Measurements from ENCODE around the gene MRNIP. TPM values are rescaled to one million over a fixed set of nuclear protein-coding genes. Genes with fewer than 3 reads are reported as not detected.

Gene MRNIP
- total RNA-seq, 2 experiments from 2014 or later: 20.2 to 21.4 TPM

DNA sequence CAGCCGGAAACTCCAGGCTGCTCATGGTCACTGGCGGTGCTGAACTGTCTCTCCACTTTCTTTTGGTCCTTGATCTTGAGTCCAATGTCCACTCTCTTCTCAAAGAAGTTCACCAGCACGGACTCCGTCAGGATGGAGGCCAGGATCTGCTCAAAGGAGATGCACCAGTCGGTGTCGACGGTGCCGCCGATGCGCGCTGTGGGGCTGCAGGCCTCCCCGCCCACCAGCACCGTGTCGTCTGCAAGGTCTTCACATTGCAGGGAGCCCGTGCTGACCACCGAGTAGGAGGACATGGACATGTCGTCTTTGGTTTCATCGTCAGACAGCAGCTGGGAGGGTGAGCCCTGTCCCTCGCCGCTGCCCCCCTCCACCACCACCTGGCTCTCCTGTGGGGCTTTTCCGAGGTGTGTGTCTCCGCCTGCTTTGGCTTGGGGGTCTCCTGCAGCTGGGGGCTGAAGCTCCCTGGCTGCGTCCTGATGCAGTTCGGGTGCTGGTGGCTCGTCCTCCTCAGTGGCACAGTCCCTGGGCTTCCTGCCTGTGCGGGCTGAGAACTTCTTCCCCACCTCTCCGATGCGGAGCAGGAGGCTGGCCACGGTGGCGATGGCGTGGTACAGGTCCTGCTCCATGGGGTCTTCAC is 5.0 kb upstream of the MRNIP start:
- Mint-ChIP-seq H3K4me1 (peaks cover 8% of the 10 kb centered on the region), H3K9me3 (ENCODE audit: low read depth) (no peaks in the 10 kb centered on the region), H3K27ac (no peak overlapping the region), H3K27me3 (no peaks in the 10 kb centered on the region), H3K36me3 (peaks cover 17% of the 10 kb centered on the region), H3K4me3 (no peak overlapping the region)
- ATAC-seq: no peak
- CTCF ChIA-PET: interaction anchor here (1.2 kb wide), 1 partner anchor 100 kb away, joined by 3 read pairs; no protein-coding TSS in a partner anchor
- DNase-seq: no peak

GRCh38 chr5:179862891-179863290 is 4.3 kb upstream of the MRNIP start:
- Mint-ChIP-seq H3K9me3 (ENCODE audit: low read depth) (no peaks in the 10 kb centered on the region), H3K4me1 (peaks cover 11% of the 10 kb centered on the region), H3K36me3 (peaks cover 17% of the 10 kb centered on the region), H3K27ac (no peak overlapping the region), H3K4me3 (no peak overlapping the region), H3K27me3 (no peaks in the 10 kb centered on the region)
- CTCF ChIA-PET: interaction anchor here (1.2 kb wide), 1 partner anchor 100 kb away, joined by 3 read pairs; no protein-coding TSS in a partner anchor
- ATAC-seq (no peak), DNase-seq (no peak)

DNA sequence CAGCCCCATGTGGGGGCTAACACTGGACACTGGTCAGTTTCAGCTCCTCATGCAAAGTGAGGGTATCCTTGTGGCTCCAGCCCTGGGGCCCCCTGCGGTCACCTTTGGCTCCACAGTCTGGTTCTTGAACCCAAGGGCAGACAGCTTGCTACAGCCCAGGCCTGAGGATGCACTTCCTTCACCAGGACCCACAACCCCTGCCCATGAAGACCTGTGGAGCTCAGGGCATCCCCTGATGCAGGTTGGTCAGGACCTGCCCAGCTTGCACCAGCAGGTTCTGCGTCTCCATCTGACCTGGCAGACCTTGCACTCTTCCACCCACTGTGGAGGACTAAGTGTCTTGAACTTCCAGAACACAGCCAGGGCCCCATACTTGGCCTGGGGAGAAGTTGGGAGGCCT is 3.7 kb upstream of the MRNIP start:
- peaks cover 16% of the 10 kb centered on the region for H3K36me3 Mint-ChIP-seq
- H3K27me3 Mint-ChIP-seq: no peaks in the 10 kb centered on the region
- H3K4me1 Mint-ChIP-seq: peaks cover 16% of the 10 kb centered on the region
- no peak overlapping the region for H3K27ac Mint-ChIP-seq
- CTCF ChIA-PET: interaction anchor here (1.2 to 2.3 kb wide), 2 partner anchors 60 to 99 kb away, joined by 3 to 8 read pairs; no protein-coding TSS in a partner anchor
- no peak overlapping the region for H3K4me3 Mint-ChIP-seq
- DNase-seq (no peak), ATAC-seq (no peak)
- no peaks in the 10 kb centered on the region for H3K9me3 Mint-ChIP-seq (ENCODE audit: low read depth)

GRCh38 chr5:179860301-179860700 is 1.7 kb upstream of the MRNIP start:
- CTCF ChIA-PET: interaction anchor here (2.3 kb wide), 1 partner anchor 58 kb away, joined by 8 read pairs; no protein-coding TSS in a partner anchor

GRCh38 chr5:179858241-179858585 is 404 bp downstream of the MRNIP start:
- peaks cover 9% of the 10 kb centered on the region for H3K36me3 Mint-ChIP-seq
- H3K27ac Mint-ChIP-seq: peak overlapping the region; percentile 82
- peak overlapping the region; percentile 83 for H3K4me3 Mint-ChIP-seq
- peak; percentile 71 for ATAC-seq
- H3K27me3 Mint-ChIP-seq: no peaks in the 10 kb centered on the region
- CTCF ChIA-PET: interaction anchor here (0.8 to 2.2 kb wide), 4 partner anchors 11 to 56 kb away, joined by 3 to 6 read pairs (median 4); no protein-coding TSS in a partner anchor
- peak; percentile 63 for DNase-seq
- H3K4me1 Mint-ChIP-seq: peaks cover 18% of the 10 kb centered on the region
- no peaks in the 10 kb centered on the region for H3K9me3 Mint-ChIP-seq (ENCODE audit: low read depth)

More at GRCh38 chr5:179860301-179860700, 1.7 kb upstream of the MRNIP start:
- DNase-seq (no peak), ATAC-seq (no peak)
- H3K27ac Mint-ChIP-seq: no peak overlapping the region
- peaks cover 18% of the 10 kb centered on the region for H3K4me1 Mint-ChIP-seq
- H3K27me3 Mint-ChIP-seq: no peaks in the 10 kb centered on the region
- H3K36me3 Mint-ChIP-seq: peaks cover 16% of the 10 kb centered on the region
- no peaks in the 10 kb centered on the region for H3K9me3 Mint-ChIP-seq (ENCODE audit: low read depth)
- H3K4me3 Mint-ChIP-seq: peak overlapping the region; percentile 21

GRCh38 chr5:179854356-179854755 is 4.3 kb downstream of the MRNIP start:
- H3K27ac Mint-ChIP-seq: no peak overlapping the region
- H3K4me1 Mint-ChIP-seq: peaks cover 12% of the 10 kb centered on the region
- no peak overlapping the region for H3K4me3 Mint-ChIP-seq
- ATAC-seq (no peak), DNase-seq (no peak)
- no peaks in the 10 kb centered on the region for H3K27me3 Mint-ChIP-seq
- CTCF ChIA-PET: no interaction called here
- no peaks in the 10 kb centered on the region for H3K9me3 Mint-ChIP-seq (ENCODE audit: low read depth)
- H3K36me3 Mint-ChIP-seq: peaks cover 8% of the 10 kb centered on the region

GRCh38 chr5:179852993-179853547 is 5.5 kb downstream of the MRNIP start:
- peaks cover 8% of the 10 kb centered on the region for H3K36me3 Mint-ChIP-seq
- no peak overlapping the region for H3K4me3 Mint-ChIP-seq
- no peaks in the 10 kb centered on the region for H3K27me3 Mint-ChIP-seq
- CTCF ChIA-PET: interaction anchor here (1.1 to 3.3 kb wide), 2 partner anchors 30 to 51 kb away, joined by 3 to 11 read pairs; no protein-coding TSS in a partner anchor
- no peak overlapping the region for H3K27ac Mint-ChIP-seq
- peaks cover 10% of the 10 kb centered on the region for H3K4me1 Mint-ChIP-seq
- no peak for ATAC-seq
- H3K9me3 Mint-ChIP-seq (ENCODE audit: low read depth): no peaks in the 10 kb centered on the region
- no peak for DNase-seq

DNA sequence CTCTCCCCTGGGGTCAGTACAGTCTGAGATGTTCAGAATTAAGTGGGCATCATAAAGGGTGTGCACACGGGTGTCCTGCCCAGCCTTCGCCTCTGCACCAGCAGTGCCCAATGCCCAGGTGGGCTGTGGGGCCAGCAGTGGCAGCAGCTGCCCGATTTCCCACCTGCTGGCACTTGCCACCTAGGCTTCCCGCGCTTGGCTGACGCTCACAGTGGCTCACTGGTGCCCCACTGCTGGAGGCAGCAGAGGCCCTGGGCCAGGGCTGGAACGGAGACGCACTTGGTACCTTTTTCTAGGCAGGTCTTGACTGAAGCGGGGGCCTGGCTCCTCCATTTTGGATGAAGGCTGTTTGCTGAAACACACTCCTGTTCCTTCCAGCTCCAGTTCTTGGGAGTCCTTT is 17.0 kb downstream of the MRNIP start:
- H3K27me3 Mint-ChIP-seq: no peaks in the 10 kb centered on the region
- no peak for ATAC-seq
- no peak for DNase-seq
- peaks cover 10% of the 10 kb centered on the region for H3K4me1 Mint-ChIP-seq
- no peak overlapping the region for H3K4me3 Mint-ChIP-seq
- peaks cover 21% of the 10 kb centered on the region for H3K36me3 Mint-ChIP-seq
- H3K9me3 Mint-ChIP-seq (ENCODE audit: low read depth): peaks cover 3% of the 10 kb centered on the region
- H3K27ac Mint-ChIP-seq: no peak overlapping the region
- CTCF ChIA-PET: no interaction called here

GRCh38 chr5:179840766-179841165 is 17.9 kb downstream of the MRNIP start:
- Mint-ChIP-seq H3K27ac (no peak overlapping the region), H3K36me3 (peaks cover 24% of the 10 kb centered on the region)

DNA sequence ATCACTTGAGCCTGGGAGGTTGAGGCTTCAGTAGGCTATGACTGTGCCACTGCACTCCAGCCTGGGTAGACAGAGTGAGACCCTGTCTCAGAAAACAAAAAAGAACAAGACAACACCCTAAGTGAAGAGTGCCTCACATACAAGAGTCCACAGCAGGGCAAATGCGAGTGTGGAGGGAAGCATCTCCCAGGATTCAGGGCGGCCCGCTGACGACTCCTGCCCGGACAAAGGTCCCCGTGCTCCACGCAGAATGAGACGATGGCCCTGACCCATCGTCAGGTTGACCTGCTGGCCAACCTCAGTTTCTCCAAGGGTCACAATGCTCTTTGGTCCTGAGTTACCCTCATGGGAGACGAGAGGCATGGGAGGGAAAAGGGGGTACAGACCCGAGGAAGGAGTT is 18.3 kb downstream of the MRNIP start:
- ATAC-seq (no peak), DNase-seq (no peak)
- peaks cover 3% of the 10 kb centered on the region for H3K9me3 Mint-ChIP-seq (ENCODE audit: low read depth)
- H3K27me3 Mint-ChIP-seq: no peaks in the 10 kb centered on the region
- no peak overlapping the region for H3K27ac Mint-ChIP-seq
- peaks cover 28% of the 10 kb centered on the region for H3K36me3 Mint-ChIP-seq
- H3K4me3 Mint-ChIP-seq: no peak overlapping the region
- CTCF ChIA-PET: no interaction called here
- H3K4me1 Mint-ChIP-seq: peaks cover 22% of the 10 kb centered on the region

More at GRCh38 chr5:179840766-179841165, 17.9 kb downstream of the MRNIP start:
- DNase-seq: no peak
- ATAC-seq: no peak
- Mint-ChIP-seq H3K4me1 (peaks cover 18% of the 10 kb centered on the region), H3K9me3 (ENCODE audit: low read depth) (peaks cover 3% of the 10 kb centered on the region), H3K27me3 (no peaks in the 10 kb centered on the region), H3K4me3 (no peak overlapping the region)
- CTCF ChIA-PET: no interaction called here

- Mint-ChIP-seq H3K9me3 (ENCODE audit: low read depth) (no peaks in the 10 kb centered on the region), H3K4me1 (peaks cover 23% of the 10 kb centered on the region), H3K27me3 (no peaks in the 10 kb centered on the region), H3K27ac (peak overlapping the region; percentile 15), H3K4me3 (no peak overlapping the region), H3K36me3 (peaks cover 24% of the 10 kb centered on the region)
- DNase-seq (no peak), ATAC-seq (no peak)
- CTCF ChIA-PET: no interaction called here
Observed at GRCh38 chr5:179839328-179840256, 19.0 kb downstream of the MRNIP start.

DNA sequence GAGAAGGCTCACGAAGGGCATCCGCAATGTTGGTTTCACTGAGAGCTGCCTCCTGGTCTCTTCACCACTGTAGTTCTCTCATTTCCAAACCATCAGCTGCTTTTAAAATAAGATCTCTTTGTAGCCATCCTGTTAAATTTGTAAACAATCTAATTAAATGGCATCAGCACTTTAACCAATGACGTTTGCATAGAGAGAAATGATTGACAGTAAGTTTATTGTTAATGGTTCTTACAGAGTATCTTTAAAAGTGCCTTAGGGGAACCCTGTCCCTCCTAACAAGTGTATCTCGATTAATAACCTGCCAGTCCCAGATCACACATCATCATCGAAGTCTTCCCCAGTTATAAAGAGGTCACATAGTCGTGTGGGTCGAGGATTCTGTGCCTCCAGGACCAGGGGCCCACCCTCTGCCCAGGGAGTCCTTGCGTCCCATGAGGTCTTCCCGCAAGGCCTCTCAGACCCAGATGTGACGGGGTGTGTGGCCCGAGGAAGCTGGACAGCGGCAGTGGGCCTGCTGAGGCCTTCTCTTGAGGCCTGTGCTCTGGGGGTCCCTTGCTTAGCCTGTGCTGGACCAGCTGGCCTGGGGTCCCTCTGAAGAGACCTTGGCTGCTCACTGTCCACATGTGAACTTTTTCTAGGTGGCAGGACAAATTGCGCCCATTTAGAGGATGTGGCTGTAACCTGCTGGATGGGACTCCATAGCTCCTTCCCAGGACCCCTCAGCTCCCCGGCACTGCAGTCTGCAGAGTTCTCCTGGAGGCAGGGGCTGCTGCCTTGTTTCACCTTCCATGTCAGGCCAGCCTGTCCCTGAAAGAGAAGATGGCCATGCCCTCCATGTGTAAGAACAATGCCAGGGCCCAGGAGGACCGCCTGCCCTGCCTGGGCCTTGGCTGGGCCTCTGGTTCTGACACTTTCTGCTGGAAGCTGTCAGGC is 21.3 kb downstream of the MRNIP start:
- DNase-seq (no peak), ATAC-seq (no peak)
- Mint-ChIP-seq H3K36me3 (peaks cover 37% of the 10 kb centered on the region), H3K4me1 (peaks cover 23% of the 10 kb centered on the region), H3K4me3 (peak overlapping the region; percentile 64), H3K9me3 (ENCODE audit: low read depth) (no peaks in the 10 kb centered on the region), H3K27me3 (no peaks in the 10 kb centered on the region), H3K27ac (peak overlapping the region; percentile 90)
- CTCF ChIA-PET: interaction anchor here (0.8 to 1.9 kb wide), 8 partner anchors 10 to 253 kb away, joined by 3 to 12 read pairs (median 4); partner anchors contain the start of genes MGAT4B and SQSTM1

Data from activated CD8-positive, alpha-beta memory T cell treated with anti-CD3 and anti-CD28 coated beads, Interleukin-2, amount 10 ng/mL, durations not matched to agents 7 days and 5 days (primary cell).